ENCODE data around the gene ZNF124. TPM values are rescaled to one million over a fixed set of nuclear protein-coding genes. Genes with fewer than 3 reads are reported as not detected.

Gene ZNF124
- total and polyA plus RNA-seq, 8 donors: 1.1 to 136 (median 17.5) TPM

GRCh38 chr1:247115141-247115510 is 56.7 kb downstream of the ZNF124 start:
- no peak overlapping the region for H3K27ac ChIP-seq
- TF ChIP-seq, protein P1, sequence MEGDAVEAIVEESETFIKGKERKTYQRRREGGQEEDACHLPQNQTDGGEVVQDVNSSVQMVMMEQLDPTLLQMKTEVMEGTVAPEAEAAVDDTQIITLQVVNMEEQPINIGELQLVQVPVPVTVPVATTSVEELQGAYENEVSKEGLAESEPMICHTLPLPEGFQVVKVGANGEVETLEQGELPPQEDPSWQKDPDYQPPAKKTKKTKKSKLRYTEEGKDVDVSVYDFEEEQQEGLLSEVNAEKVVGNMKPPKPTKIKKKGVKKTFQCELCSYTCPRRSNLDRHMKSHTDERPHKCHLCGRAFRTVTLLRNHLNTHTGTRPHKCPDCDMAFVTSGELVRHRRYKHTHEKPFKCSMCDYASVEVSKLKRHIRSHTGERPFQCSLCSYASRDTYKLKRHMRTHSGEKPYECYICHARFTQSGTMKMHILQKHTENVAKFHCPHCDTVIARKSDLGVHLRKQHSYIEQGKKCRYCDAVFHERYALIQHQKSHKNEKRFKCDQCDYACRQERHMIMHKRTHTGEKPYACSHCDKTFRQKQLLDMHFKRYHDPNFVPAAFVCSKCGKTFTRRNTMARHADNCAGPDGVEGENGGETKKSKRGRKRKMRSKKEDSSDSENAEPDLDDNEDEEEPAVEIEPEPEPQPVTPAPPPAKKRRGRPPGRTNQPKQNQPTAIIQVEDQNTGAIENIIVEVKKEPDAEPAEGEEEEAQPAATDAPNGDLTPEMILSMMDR (IDR thresholded peaks at IDR 0.05): no peak
- TF ChIP-seq POLR2AphosphoS5 (IDR thresholded peaks at IDR 0.05) (no peak), EP300 (IDR thresholded peaks at IDR 0.05) (no peak), POLR2A (IDR thresholded peaks at IDR 0.05) (no peak)
- H3K27me3 ChIP-seq: peaks cover 0 to 19% (median 4%) of the 10 kb centered on the region in 3 donors
- 65 to 86% (median 75%) methylated on average over 7 of the region's 7 CpGs for WGBS, 5 donors
- H3K4me3 ChIP-seq: no peak overlapping the region
- H3K4me1 ChIP-seq: peaks cover 12 to 26% (median 25%) of the 10 kb centered on the region in 4 donors
- intact Hi-C loops (cut with DNase I; ENCODE audit: low total_unique reads): loop anchor here (10.0 kb wide), 1 partner anchor 100 kb away; no protein-coding TSS in a partner anchor
- H3K9me3 ChIP-seq: no peaks in the 10 kb centered on the region
- DNase-seq: no peak
- H3K36me3 ChIP-seq: no peaks in the 10 kb centered on the region

DNA sequence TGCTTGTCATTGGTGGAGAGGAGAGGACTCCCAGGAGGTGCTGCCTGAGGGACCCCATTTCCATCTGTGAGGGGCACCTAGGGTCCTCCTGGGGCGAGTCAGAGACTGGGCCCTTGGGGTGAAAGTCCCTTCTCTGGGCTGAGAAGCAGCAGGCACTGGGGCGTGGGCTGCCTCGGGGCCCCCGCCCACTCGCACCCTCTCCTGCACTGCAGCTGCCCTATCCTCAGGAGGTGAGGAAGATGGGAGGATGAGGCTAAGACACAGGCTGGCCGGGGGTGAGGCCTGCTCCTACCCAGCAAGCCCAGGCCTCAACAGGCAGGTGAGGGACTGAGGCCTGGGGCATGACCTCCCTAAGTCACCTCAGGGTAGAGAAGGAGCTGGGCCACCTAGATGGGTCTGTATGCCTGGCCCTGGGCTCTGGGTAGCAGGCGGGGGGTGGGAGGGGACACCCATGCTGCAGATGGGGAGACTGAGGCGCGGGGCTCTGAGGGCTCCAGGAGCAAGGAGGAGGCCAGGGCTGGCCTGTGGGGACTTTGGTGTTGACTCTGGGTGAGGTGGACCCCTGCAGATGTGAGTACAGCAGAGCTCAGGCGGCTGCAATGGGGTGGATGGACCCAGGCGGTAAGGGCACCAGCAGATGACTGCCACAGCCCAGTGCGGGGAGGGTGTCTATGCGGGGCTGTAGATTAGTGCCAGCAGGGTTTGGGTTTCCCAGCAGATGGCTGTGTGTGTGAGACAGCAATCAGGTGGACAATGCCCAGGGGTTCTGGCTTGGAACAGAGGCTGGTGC is 57.3 kb downstream of the ZNF124 start:
- peaks cover 0 to 19% (median 4%) of the 10 kb centered on the region in 3 donors for H3K27me3 ChIP-seq
- 82 to 99% (median 91%) methylated on average over 8 to 13 of the region's 13 CpGs for WGBS, 5 donors

DNA sequence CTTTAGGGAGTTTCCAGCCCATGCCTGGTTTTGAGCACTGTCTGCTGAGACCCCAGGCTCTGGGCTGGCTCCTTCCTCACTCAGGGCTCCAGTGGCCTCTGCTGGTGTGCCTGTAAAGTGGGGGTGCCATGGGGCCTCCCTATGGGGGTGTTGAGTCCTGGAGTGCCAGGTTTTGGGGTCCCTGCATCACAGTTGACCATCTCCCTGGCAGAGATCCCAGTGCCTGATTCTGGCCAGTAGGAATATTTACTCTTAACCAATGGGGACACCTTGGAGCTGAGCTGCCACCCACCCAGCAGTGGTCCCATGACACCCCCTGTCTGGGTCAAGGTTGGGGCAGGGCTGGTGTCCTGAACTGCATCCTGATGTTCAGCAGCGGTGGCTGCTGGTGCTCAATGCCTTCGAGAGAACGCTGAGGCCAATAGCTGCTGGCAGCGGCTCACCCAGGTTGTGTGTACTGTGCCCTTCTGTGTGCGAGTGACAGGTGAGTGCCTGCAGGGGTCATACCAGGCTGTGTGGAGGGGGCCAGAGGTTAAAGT is 58.0 kb downstream of the ZNF124 start:
- 86 to 96% (median 89%) methylated on average over 5 of the region's 5 CpGs for WGBS, 5 donors
- DNase-seq: no peak
- Histone ChIP-seq H3K4me3 (no peak overlapping the region), H3K9me3 (no peaks in the 10 kb centered on the region), H3K27me3 (peaks cover 0 to 19% (median 4%) of the 10 kb centered on the region in 3 donors), H3K36me3 (no peaks in the 10 kb centered on the region), H3K4me1 (peaks cover 12 to 27% (median 25%) of the 10 kb centered on the region in 4 donors), H3K27ac (no peak overlapping the region)
- no peak for TF ChIP-seq POLR2AphosphoS5 (IDR thresholded peaks at IDR 0.05)
- no peak for TF ChIP-seq POLR2A (IDR thresholded peaks at IDR 0.05)
- TF ChIP-seq EP300 (IDR thresholded peaks at IDR 0.05): no peak
- TF ChIP-seq, protein P1 (IDR thresholded peaks at IDR 0.05): no peak
- intact Hi-C loops (cut with DNase I; ENCODE audit: low total_unique reads): loop anchor here (10.0 kb wide), 1 partner anchor 101 kb away; no protein-coding TSS in a partner anchor

More for the DNA sequence above, 57.3 kb downstream of the ZNF124 start:
- intact Hi-C loops (cut with DNase I; ENCODE audit: low total_unique reads): loop anchor here (10.0 kb wide), 1 partner anchor 100 kb away; no protein-coding TSS in a partner anchor
- Histone ChIP-seq H3K36me3 (no peaks in the 10 kb centered on the region), H3K9me3 (no peaks in the 10 kb centered on the region), H3K27ac (no peak overlapping the region), H3K4me3 (no peak overlapping the region), H3K4me1 (peaks cover 12 to 27% (median 25%) of the 10 kb centered on the region in 4 donors)
- no peak for TF ChIP-seq POLR2A (IDR thresholded peaks at IDR 0.05)
- TF ChIP-seq, protein P1 (IDR thresholded peaks at IDR 0.05): no peak
- TF ChIP-seq POLR2AphosphoS5 (IDR thresholded peaks at IDR 0.05): no peak
- no peak for TF ChIP-seq EP300 (IDR thresholded peaks at IDR 0.05)
- no peak for DNase-seq

- peaks cover 12 to 27% (median 25%) of the 10 kb centered on the region in 4 donors for H3K4me1 ChIP-seq
- H3K4me3 ChIP-seq: no peak overlapping the region
- H3K36me3 ChIP-seq: no peaks in the 10 kb centered on the region
- no peaks in the 10 kb centered on the region for H3K9me3 ChIP-seq
- WGBS, 5 donors: 28 to 56% (median 44%) methylated on average over 4 to 5 of the region's 5 CpGs
- intact Hi-C loops (cut with DNase I; ENCODE audit: low total_unique reads): loop anchor here (10.0 kb wide), 1 partner anchor 102 kb away; no protein-coding TSS in a partner anchor
- TF ChIP-seq POLR2A (IDR thresholded peaks at IDR 0.05): no peak
- no peak for TF ChIP-seq POLR2AphosphoS5 (IDR thresholded peaks at IDR 0.05)
- TF ChIP-seq EP300 (IDR thresholded peaks at IDR 0.05): no peak
- TF ChIP-seq, protein P1 (IDR thresholded peaks at IDR 0.05): no peak
- peak overlapping the region in 3 of 5 donors; percentile 81 to 90 (median 84) for H3K27ac ChIP-seq
- DNase-seq: peak; percentile 16 to 65
- H3K27me3 ChIP-seq: peaks cover 0 to 19% (median 4%) of the 10 kb centered on the region in 3 donors
These were observed 58.7 kb downstream of the ZNF124 start for GRCh38 chr1:247113094-247113497.
